Measurements from ENCODE around the gene KCMF1. TPM values are rescaled to one million over a fixed set of nuclear protein-coding genes. Genes with fewer than 3 reads are reported as not detected.

Gene KCMF1
- total and polyA plus RNA-seq, 4 donors = 10.5 to 45.4 (median 23.1) TPM

DNA sequence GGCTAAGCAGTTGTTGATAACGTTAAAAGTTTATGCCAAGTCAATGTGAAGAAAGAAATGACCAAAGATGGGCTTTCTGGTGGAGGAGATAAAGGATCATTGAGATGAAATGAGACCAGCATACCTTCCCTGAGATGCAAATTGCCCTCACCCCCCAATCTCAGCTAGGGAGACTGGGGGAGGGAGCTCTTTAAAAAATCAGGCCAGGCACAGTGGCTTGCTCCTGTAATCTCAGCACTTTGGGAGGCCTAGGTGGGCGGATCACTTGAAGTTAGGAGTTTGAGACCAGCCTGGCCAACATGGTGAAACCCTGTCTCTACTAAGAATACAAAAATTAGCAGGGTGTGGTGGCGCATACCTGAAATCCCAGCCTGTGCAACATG is 30.9 kb upstream of the KCMF1 start:
- WGBS = 81% methylated on average over 3 of the region's 3 CpGs
- Histone ChIP-seq H3K9ac (ENCODE audit: low read depth in 1 of 2, low read length in 2 of 2) (no peak overlapping the region), H3K4me3 (ENCODE audit: low read depth in 1 of 3, low read length in 3 of 3) (no peak overlapping the region), H3K27me3 (ENCODE audit: control insufficient read depth in 4 of 4, insufficient read depth in 4 of 4, low read length in 3 of 4) (no peaks in the 10 kb centered on the region), H3K4me1 (ENCODE audit: control insufficient read depth in 4 of 4, insufficient read depth in 4 of 4, low read length in 3 of 4) (no peaks in the 10 kb centered on the region), H3K27ac (ENCODE audit: low read depth in 1 of 2, low read length in 2 of 2) (no peak overlapping the region), H3K36me3 (ENCODE audit: control insufficient read depth in 4 of 4, insufficient read depth in 3 of 4, low read depth in 1 of 4, low read length in 3 of 4) (no peaks in the 10 kb centered on the region), H3K9me3 (ENCODE audit: control insufficient read depth in 4 of 4, low read length in 3 of 4) (no peaks in the 10 kb centered on the region)
- TF ChIP-seq YY1 (IDR thresholded peaks at IDR 0.05) (no peak), NR2F2 (IDR thresholded peaks at IDR 0.05) (no peak), EGR1 (IDR thresholded peaks at IDR 0.05; ENCODE audit: low read depth in 2 of 2) (no peak), RAD21 (IDR thresholded peaks at IDR 0.05) (no peak), TAF1 (conservative IDR thresholded peaks at IDR 0.05) (no peak), JUND (IDR thresholded peaks at IDR 0.05) (no peak), GABPA (IDR thresholded peaks at IDR 0.05 in 1 of 2, conservative IDR thresholded peaks at IDR 0.05 in 1 of 2) (no peak), HNF4G (IDR thresholded peaks at IDR 0.05) (no peak), HNF4A (conservative IDR thresholded peaks at IDR 0.05) (no peak), SP1 (IDR thresholded peaks at IDR 0.05) (no peak)
- TF ChIP-seq, protein P1, sequence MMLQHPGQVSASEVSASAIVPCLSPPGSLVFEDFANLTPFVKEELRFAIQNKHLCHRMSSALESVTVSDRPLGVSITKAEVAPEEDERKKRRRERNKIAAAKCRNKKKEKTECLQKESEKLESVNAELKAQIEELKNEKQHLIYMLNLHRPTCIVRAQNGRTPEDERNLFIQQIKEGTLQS (IDR thresholded peaks at IDR 0.05) = no peak
- TF ChIP-seq, protein P2, sequence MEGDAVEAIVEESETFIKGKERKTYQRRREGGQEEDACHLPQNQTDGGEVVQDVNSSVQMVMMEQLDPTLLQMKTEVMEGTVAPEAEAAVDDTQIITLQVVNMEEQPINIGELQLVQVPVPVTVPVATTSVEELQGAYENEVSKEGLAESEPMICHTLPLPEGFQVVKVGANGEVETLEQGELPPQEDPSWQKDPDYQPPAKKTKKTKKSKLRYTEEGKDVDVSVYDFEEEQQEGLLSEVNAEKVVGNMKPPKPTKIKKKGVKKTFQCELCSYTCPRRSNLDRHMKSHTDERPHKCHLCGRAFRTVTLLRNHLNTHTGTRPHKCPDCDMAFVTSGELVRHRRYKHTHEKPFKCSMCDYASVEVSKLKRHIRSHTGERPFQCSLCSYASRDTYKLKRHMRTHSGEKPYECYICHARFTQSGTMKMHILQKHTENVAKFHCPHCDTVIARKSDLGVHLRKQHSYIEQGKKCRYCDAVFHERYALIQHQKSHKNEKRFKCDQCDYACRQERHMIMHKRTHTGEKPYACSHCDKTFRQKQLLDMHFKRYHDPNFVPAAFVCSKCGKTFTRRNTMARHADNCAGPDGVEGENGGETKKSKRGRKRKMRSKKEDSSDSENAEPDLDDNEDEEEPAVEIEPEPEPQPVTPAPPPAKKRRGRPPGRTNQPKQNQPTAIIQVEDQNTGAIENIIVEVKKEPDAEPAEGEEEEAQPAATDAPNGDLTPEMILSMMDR (IDR thresholded peaks at IDR 0.05; ENCODE audit: low read depth, low read length, missing input control) = no peak
- TF ChIP-seq, protein P3, sequence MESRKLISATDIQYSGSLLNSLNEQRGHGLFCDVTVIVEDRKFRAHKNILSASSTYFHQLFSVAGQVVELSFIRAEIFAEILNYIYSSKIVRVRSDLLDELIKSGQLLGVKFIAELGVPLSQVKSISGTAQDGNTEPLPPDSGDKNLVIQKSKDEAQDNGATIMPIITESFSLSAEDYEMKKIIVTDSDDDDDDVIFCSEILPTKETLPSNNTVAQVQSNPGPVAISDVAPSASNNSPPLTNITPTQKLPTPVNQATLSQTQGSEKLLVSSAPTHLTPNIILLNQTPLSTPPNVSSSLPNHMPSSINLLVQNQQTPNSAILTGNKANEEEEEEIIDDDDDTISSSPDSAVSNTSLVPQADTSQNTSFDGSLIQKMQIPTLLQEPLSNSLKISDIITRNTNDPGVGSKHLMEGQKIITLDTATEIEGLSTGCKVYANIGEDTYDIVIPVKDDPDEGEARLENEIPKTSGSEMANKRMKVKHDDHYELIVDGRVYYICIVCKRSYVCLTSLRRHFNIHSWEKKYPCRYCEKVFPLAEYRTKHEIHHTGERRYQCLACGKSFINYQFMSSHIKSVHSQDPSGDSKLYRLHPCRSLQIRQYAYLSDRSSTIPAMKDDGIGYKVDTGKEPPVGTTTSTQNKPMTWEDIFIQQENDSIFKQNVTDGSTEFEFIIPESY (IDR thresholded peaks at IDR 0.05) = no peak
- TF ChIP-seq, protein P4, sequence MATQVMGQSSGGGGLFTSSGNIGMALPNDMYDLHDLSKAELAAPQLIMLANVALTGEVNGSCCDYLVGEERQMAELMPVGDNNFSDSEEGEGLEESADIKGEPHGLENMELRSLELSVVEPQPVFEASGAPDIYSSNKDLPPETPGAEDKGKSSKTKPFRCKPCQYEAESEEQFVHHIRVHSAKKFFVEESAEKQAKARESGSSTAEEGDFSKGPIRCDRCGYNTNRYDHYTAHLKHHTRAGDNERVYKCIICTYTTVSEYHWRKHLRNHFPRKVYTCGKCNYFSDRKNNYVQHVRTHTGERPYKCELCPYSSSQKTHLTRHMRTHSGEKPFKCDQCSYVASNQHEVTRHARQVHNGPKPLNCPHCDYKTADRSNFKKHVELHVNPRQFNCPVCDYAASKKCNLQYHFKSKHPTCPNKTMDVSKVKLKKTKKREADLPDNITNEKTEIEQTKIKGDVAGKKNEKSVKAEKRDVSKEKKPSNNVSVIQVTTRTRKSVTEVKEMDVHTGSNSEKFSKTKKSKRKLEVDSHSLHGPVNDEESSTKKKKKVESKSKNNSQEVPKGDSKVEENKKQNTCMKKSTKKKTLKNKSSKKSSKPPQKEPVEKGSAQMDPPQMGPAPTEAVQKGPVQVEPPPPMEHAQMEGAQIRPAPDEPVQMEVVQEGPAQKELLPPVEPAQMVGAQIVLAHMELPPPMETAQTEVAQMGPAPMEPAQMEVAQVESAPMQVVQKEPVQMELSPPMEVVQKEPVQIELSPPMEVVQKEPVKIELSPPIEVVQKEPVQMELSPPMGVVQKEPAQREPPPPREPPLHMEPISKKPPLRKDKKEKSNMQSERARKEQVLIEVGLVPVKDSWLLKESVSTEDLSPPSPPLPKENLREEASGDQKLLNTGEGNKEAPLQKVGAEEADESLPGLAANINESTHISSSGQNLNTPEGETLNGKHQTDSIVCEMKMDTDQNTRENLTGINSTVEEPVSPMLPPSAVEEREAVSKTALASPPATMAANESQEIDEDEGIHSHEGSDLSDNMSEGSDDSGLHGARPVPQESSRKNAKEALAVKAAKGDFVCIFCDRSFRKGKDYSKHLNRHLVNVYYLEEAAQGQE (IDR thresholded peaks at IDR 0.05) = no peak
- no peak for DNase-seq (ENCODE audit: low spot score)

DNA sequence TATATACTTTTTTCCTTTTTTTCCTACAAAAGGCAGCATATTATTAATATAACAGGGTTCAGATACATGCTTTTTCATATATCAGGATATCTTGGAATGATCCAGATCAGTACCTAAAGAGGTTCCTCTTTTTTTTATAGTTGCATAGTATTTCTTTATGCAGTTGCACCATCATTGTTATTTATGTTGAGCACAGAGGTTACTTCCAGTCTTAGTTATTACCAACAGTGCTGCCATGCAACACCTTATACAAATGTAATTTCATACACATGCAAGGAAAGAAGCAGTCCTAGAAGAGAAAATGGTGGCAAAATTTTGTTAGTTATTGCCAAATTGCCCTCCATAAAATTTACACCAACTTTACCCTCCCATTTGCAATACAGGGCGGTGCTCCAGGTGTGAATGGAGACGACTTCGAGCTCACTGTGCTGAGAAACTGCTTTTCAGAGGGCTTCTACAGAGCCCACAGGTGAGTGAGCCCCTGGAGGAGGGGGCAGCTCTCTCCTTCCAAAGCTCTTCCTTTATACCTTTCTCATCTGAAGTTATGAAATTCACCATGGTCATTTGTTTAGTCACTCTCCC is 30.0 kb upstream of the KCMF1 start:
- Histone ChIP-seq H3K27me3 (ENCODE audit: control insufficient read depth in 4 of 4, insufficient read depth in 4 of 4, low read length in 3 of 4) (no peaks in the 10 kb centered on the region), H3K9ac (ENCODE audit: low read depth in 1 of 2, low read length in 2 of 2) (no peak overlapping the region), H3K9me3 (ENCODE audit: control insufficient read depth in 4 of 4, low read length in 3 of 4) (no peaks in the 10 kb centered on the region), H3K27ac (ENCODE audit: low read depth in 1 of 2, low read length in 2 of 2) (no peak overlapping the region), H3K4me3 (ENCODE audit: low read depth in 1 of 3, low read length in 3 of 3) (no peak overlapping the region), H3K36me3 (ENCODE audit: control insufficient read depth in 4 of 4, insufficient read depth in 3 of 4, low read depth in 1 of 4, low read length in 3 of 4) (no peaks in the 10 kb centered on the region), H3K4me1 (ENCODE audit: control insufficient read depth in 4 of 4, insufficient read depth in 4 of 4, low read length in 3 of 4) (no peaks in the 10 kb centered on the region)
- WGBS = 84% methylated on average over 3 of the region's 3 CpGs
- DNase-seq (ENCODE audit: low spot score) = no peak
- no peak for TF ChIP-seq TAF1 (conservative IDR thresholded peaks at IDR 0.05)
- TF ChIP-seq JUND (IDR thresholded peaks at IDR 0.05) = no peak
- TF ChIP-seq EGR1 (IDR thresholded peaks at IDR 0.05; ENCODE audit: low read depth in 2 of 2) = no peak
- no peak for TF ChIP-seq FOXA2 (IDR thresholded peaks at IDR 0.05)
- TF ChIP-seq FOXA1 (IDR thresholded peaks at IDR 0.05) = no peak
